ENCODE results near the gene MACROD2.
"Not testable (repeated sequence)": the region's sequence is repeated elsewhere in the genome, so short reads cannot be mapped to it uniquely, and the experiment has no call there.

The MACROD2 gene

GRCh38 chr20:15792855-15793254, 1797.5 kb downstream of the MACROD2 start:
- DNase-seq: no peak

GRCh38 chr20:15794409-15794808, 1799.1 kb downstream of the MACROD2 start:
- peak; percentile 53 for DNase-seq

- no peak for DNase-seq
Observed at GRCh38 chr20:15795305-15796019, 1800.1 kb downstream of the MACROD2 start.

GRCh38 chr20:15799871-15800270, 1804.6 kb downstream of the MACROD2 start:
- DNase-seq: peak; percentile 24

GRCh38 chr20:15802020-15802419, 1806.7 kb downstream of the MACROD2 start:
- DNase-seq: no peak

- DNase-seq: no peak
Observed at GRCh38 chr20:15805154-15805553, 1809.8 kb downstream of the MACROD2 start.

- no peak for DNase-seq
Observed at GRCh38 chr20:15806105-15806504, 1810.8 kb downstream of the MACROD2 start.

- no peak for DNase-seq
Observed at GRCh38 chr20:15807271-15807670, 1812.0 kb downstream of the MACROD2 start.

- not testable (repeated sequence) for DNase-seq
Observed at GRCh38 chr20:15807771-15808170, 1812.5 kb downstream of the MACROD2 start.

GRCh38 chr20:15811951-15812350, 1816.6 kb downstream of the MACROD2 start:
- DNase-seq: no peak

- DNase-seq: no peak
Observed at GRCh38 chr20:15812696-15813095, 1817.4 kb downstream of the MACROD2 start.

- no peak for DNase-seq
Observed at GRCh38 chr20:15814360-15814759, 1819.0 kb downstream of the MACROD2 start.

GRCh38 chr20:15814911-15815310, 1819.6 kb downstream of the MACROD2 start:
- DNase-seq: peak; percentile 49

GRCh38 chr20:15817351-15817750, 1822.0 kb downstream of the MACROD2 start:
- peak; percentile 8 for DNase-seq

- no peak for DNase-seq
Observed at GRCh38 chr20:15818651-15819071, 1823.3 kb downstream of the MACROD2 start.

GRCh38 chr20:15823718-15824117, 1828.4 kb downstream of the MACROD2 start:
- DNase-seq: no peak

GRCh38 chr20:15827628-15828027, 1832.3 kb downstream of the MACROD2 start:
- DNase-seq: no peak

GRCh38 chr20:15831201-15831600, 1835.9 kb downstream of the MACROD2 start:
- no peak for DNase-seq

GRCh38 chr20:15832512-15832911, 1837.2 kb downstream of the MACROD2 start:
- no peak for DNase-seq

GRCh38 chr20:15834857-15835256, 1839.5 kb downstream of the MACROD2 start:
- DNase-seq: no peak

GRCh38 chr20:15835811-15836210, 1840.5 kb downstream of the MACROD2 start:
- DNase-seq: no peak

- peak; percentile 10 for DNase-seq
Observed at GRCh38 chr20:15836634-15837033, 1841.3 kb downstream of the MACROD2 start.

- no peak for DNase-seq
Observed at GRCh38 chr20:15837563-15837962, 1842.2 kb downstream of the MACROD2 start.

- DNase-seq: no peak
Observed at GRCh38 chr20:15838466-15838865, 1843.2 kb downstream of the MACROD2 start.

All from fibroblast of skin of back (primary cell).